B cell (primary cell): ENCODE measurements around the gene USH2A.
"Not testable (repeated sequence)": the region's sequence is repeated elsewhere in the genome, so short reads cannot be mapped to it uniquely, and the experiment has no call there.

Source experiments
- CTCF ChIP-seq: fragments of 200-600 bp; IDR thresholded peaks from one replicate; pipeline ENCODE4 v1.8.0; 2022; ENCODE audit warnings: antibody characterized with exemption, mild to moderate bottlenecking
- EZH2 ChIP-seq: IDR thresholded peaks from 2 replicates; pipeline ENCODE4 v1.6.1; 2012; ENCODE audit warnings: borderline replicate concordance, low read depth, mild to moderate bottlenecking, moderate library complexity, low read length; ENCODE audit not compliant: insufficient read depth, poor library complexity, severe bottlenecking

- not testable (repeated sequence) for TF ChIP-seq CTCF, EZH2
Observed at GRCh38 chr1:216145451-216146018, 277.7 kb downstream of the USH2A start.
